GM19452 (cell line): ENCODE results near the gene LRRK1.

ENCODE experiments used
- ATAC-seq: cut with Tn5 transposase; IDR thresholded peaks from one replicate; pipeline ENCODE4 v1.9.1; 2021; ENCODE audit not compliant: unreplicated experiment

Gene LRRK1

GRCh38 chr15:100909989-100910955 is 8.9 kb upstream of the LRRK1 start:
- ATAC-seq, result no peak

- no peak for ATAC-seq
Measured at GRCh38 chr15:100911086-100911485, 8.1 kb upstream of the LRRK1 start.

GRCh38 chr15:100913961-100914360 is 5.2 kb upstream of the LRRK1 start:
- ATAC-seq, result no peak

- ATAC-seq, result no peak
Measured at GRCh38 chr15:100914876-100915275, 4.3 kb upstream of the LRRK1 start.

GRCh38 chr15:100918034-100918689 is 995 bp upstream of the LRRK1 start:
- ATAC-seq, result peak; percentile 64

GRCh38 chr15:100919481-100920405 is 586 bp downstream of the LRRK1 start:
- ATAC-seq, result peak; percentile 20

GRCh38 chr15:100920516-100921135 is 1.5 kb downstream of the LRRK1 start:
- no peak for ATAC-seq

GRCh38 chr15:100922192-100923040 is 3.3 kb downstream of the LRRK1 start:
- no peak for ATAC-seq

GRCh38 chr15:100923076-100923475 is 3.9 kb downstream of the LRRK1 start:
- no peak for ATAC-seq

- ATAC-seq, result no peak
Measured at GRCh38 chr15:100923902-100924301, 4.7 kb downstream of the LRRK1 start.

- no peak for ATAC-seq
Measured at GRCh38 chr15:100924436-100924835, 5.3 kb downstream of the LRRK1 start.

GRCh38 chr15:100925480-100925879 is 6.3 kb downstream of the LRRK1 start:
- no peak for ATAC-seq

GRCh38 chr15:100926258-100926657 is 7.1 kb downstream of the LRRK1 start:
- no peak for ATAC-seq

GRCh38 chr15:100926971-100927756 is 8.0 kb downstream of the LRRK1 start:
- peak; percentile 42 for ATAC-seq

- ATAC-seq, result no peak
Measured at GRCh38 chr15:100928632-100929280, 9.6 kb downstream of the LRRK1 start.

GRCh38 chr15:100929641-100930042 is 10.5 kb downstream of the LRRK1 start:
- no peak for ATAC-seq

- no peak for ATAC-seq
Measured at GRCh38 chr15:100930306-100930848, 11.2 kb downstream of the LRRK1 start.
